GM21528 (cell line): ENCODE results near the gene TMPRSS3.

ENCODE experiments used
- ATAC-seq: cut with Tn5 transposase; IDR thresholded peaks from one replicate; pipeline ENCODE4 v1.9.1; 2021; ENCODE audit warnings: mild to moderate bottlenecking, moderate library complexity; ENCODE audit not compliant: unreplicated experiment, low FRiP score

The TMPRSS3 gene

GRCh38 chr21:42375966-42376337, 19.9 kb downstream of the TMPRSS3 start:
- no peak for ATAC-seq

GRCh38 chr21:42375506-42375905, 20.3 kb downstream of the TMPRSS3 start:
- no peak for ATAC-seq

- no peak for ATAC-seq
These were observed 20.9 kb downstream of the TMPRSS3 start for GRCh38 chr21:42374864-42375499.

- no peak for ATAC-seq
These were observed 21.4 kb downstream of the TMPRSS3 start for GRCh38 chr21:42374457-42374856.

GRCh38 chr21:42373908-42374455, 21.9 kb downstream of the TMPRSS3 start:
- no peak for ATAC-seq

GRCh38 chr21:42373196-42373907, 22.5 kb downstream of the TMPRSS3 start:
- ATAC-seq, result no peak

GRCh38 chr21:42370894-42371654, 24.8 kb downstream of the TMPRSS3 start:
- ATAC-seq, result no peak

GRCh38 chr21:42369821-42370220, 26.0 kb downstream of the TMPRSS3 start:
- ATAC-seq, result no peak

- ATAC-seq, result no peak
These were observed 28.3 kb downstream of the TMPRSS3 start for GRCh38 chr21:42367367-42368165.

- ATAC-seq, result no peak
These were observed 29.4 kb downstream of the TMPRSS3 start, which contains the start of gene TFF1 for GRCh38 chr21:42366292-42367010. Gene TFF1, minus strand, starts transcription at chr21:42366535. Its CDS starts 40 bp downstream, at chr21:42366495.

GRCh38 chr21:42365770-42366169, 30.1 kb downstream of the TMPRSS3 start:
- ATAC-seq, result no peak

- ATAC-seq, result no peak
These were observed 31.5 kb downstream of the TMPRSS3 start for GRCh38 chr21:42364304-42364865.

GRCh38 chr21:42363312-42363711, 32.5 kb downstream of the TMPRSS3 start:
- ATAC-seq, result no peak

GRCh38 chr21:42362700-42363099, 33.2 kb downstream of the TMPRSS3 start:
- ATAC-seq, result no peak

GRCh38 chr21:42362198-42362597, 33.7 kb downstream of the TMPRSS3 start:
- ATAC-seq, result no peak

- no peak for ATAC-seq
These were observed 34.6 kb downstream of the TMPRSS3 start for GRCh38 chr21:42361286-42361685.

- no peak for ATAC-seq
These were observed 35.5 kb downstream of the TMPRSS3 start for GRCh38 chr21:42360317-42360716.

- ATAC-seq, result no peak
These were observed 36.9 kb downstream of the TMPRSS3 start for GRCh38 chr21:42358937-42359336.

- ATAC-seq, result no peak
These were observed 37.6 kb downstream of the TMPRSS3 start for GRCh38 chr21:42358261-42358660.
